Kidney (tissue), 14 donors: Measurements from ENCODE around the gene GOLGA7B. TPM values are rescaled to one million over a fixed set of nuclear protein-coding genes. Genes with fewer than 3 reads are reported as not detected.

Experiments used
- DNase-seq, 5 donors: peaks; one replicate each; pipeline ENCODE4 v3.0.0-alpha.2; 2013 to 2020
- FAIRE-seq: peaks from 2 replicates; lab custom pipeline; 2012; peaks lifted over from hg19 to GRCh38; lab: Jason Lieb, UNC
- H3K27ac ChIP-seq, 2 donors: one replicate each; pipeline ENCODE4 v1.7.0; 2013; ENCODE audit warnings: low read depth in 2 of 2, low read length in 2 of 2, inconsistent platforms in 1 of 2
- H3K27me3 ChIP-seq: one replicate; pipeline ENCODE4 v1.7.1; 2013; ENCODE audit warnings: low read length, inconsistent platforms; ENCODE audit not compliant: control insufficient read depth, insufficient read depth
- H3K36me3 ChIP-seq, 3 donors: one replicate each; pipeline versions ENCODE4 v1.7.0 to v1.7.1; 2013; ENCODE audit warnings: low read length in 3 of 3, control low read depth in 1 of 3, inconsistent platforms in 1 of 3; ENCODE audit not compliant: insufficient read depth in 3 of 3, control insufficient read depth in 2 of 3
- H3K4me1 ChIP-seq, 3 donors: one replicate each; pipeline versions ENCODE4 v1.7.0 to v1.7.1; 2013; ENCODE audit warnings: low read length in 3 of 3, inconsistent platforms in 1 of 3, low read depth in 1 of 3; ENCODE audit not compliant: control insufficient read depth in 2 of 3, insufficient read depth in 2 of 3
- H3K4me3 ChIP-seq, 3 donors: one replicate each; pipeline versions ENCODE4 v1.7.0 to v1.8.1; 2013; ENCODE audit warnings: low read length in 3 of 3, control low read depth in 1 of 3, inconsistent platforms in 1 of 3
- H3K9ac ChIP-seq, 3 donors: one replicate each; pipeline versions ENCODE4 v1.7.0 to v1.7.1; 2013; ENCODE audit warnings: low read length in 3 of 3, control low read depth in 1 of 3, inconsistent platforms in 1 of 3
- H3K9me3 ChIP-seq, 3 donors: one replicate each; pipeline versions ENCODE4 v1.7.0 to v1.7.1; 2013; ENCODE audit warnings: low read length in 3 of 3, control low read depth in 1 of 3, inconsistent platforms in 1 of 3; ENCODE audit not compliant: control insufficient read depth in 2 of 3, insufficient read depth in 1 of 3
- CTCF ChIP-seq: IDR thresholded peaks from 3 replicates; pipeline ENCODE4 v1.5.1; 2012; ENCODE audit warnings: mild to moderate bottlenecking, moderate library complexity, borderline replicate concordance; ENCODE audit not compliant: insufficient read depth; ENCODE audit errors: extremely low read depth
- intact Hi-C: fragments of 100-400 bp; cut with DNase I; formaldehyde crosslinking; loops from one replicate; pipeline ENCODE4 v1.11.1; 2022
- polyA plus RNA-seq: library from polyadenylated mRNA; stranded (reverse); fragments of 350-450 nt; fragmentation: Illumina TruSeq; extraction: RNeasy Lipid Tissue Mini Kit (QIAGEN cat#74804); gene quantifications from one replicate; pipeline ENCODE4 v1.2.3, GENCODE V29; 2014; ENCODE audit warnings: low read depth, low replicate concordance; ENCODE audit not compliant: insufficient read depth
- total RNA-seq: library from RNA; stranded (reverse); fragmentation: NEBNext Ultra II Directional; extraction: Animal tissue kit (Norgen Biotek cat#: 25700); gene quantifications from one replicate; pipeline ENCODE4 v1.2.1, GENCODE V29; 2021
- donor health status: control.
- donor health status: control.
- donor health status: control.
- donor health status: control.
- donor health status: control.
- donor health status: DM: yes; HTN: yes; CAD: no.
- donor health status: Normal renal cell carcinoma (clear cell type).

GOLGA7B gene
- total and polyA plus RNA-seq, 2 donors from 2014 or later = 0.50 TPM; not detected in 1

- no peaks in the 10 kb centered on the region for H3K36me3 ChIP-seq
- TF ChIP-seq CTCF = peak; percentile 84
- no peaks in the 10 kb centered on the region for H3K27me3 ChIP-seq
- no peak overlapping the region for H3K4me3 ChIP-seq
- intact Hi-C loops = loop anchor here (5.0 kb wide), 1 partner anchor 127 kb away; no protein-coding TSS in a partner anchor
- FAIRE-seq (no peak), DNase-seq (peak; percentile 81 to 91 (median 83))
- H3K9ac ChIP-seq = no peak overlapping the region
- no peaks in the 10 kb centered on the region for H3K4me1 ChIP-seq
- no peaks in the 10 kb centered on the region for H3K9me3 ChIP-seq
- no peak overlapping the region for H3K27ac ChIP-seq
Observed at GRCh38 chr10:97914837-97915211, 65.2 kb downstream of the GOLGA7B start.

GRCh38 chr10:97915346-97916131 lies 65.9 kb downstream of the GOLGA7B start:
- intact Hi-C loops = loop anchor here (5.0 kb wide), 1 partner anchor 127 kb away; no protein-coding TSS in a partner anchor

GRCh38 chr10:97916586-97916985 lies 66.9 kb downstream of the GOLGA7B start:
- Histone ChIP-seq H3K27ac (no peak overlapping the region), H3K9me3 (no peaks in the 10 kb centered on the region), H3K27me3 (no peaks in the 10 kb centered on the region), H3K4me1 (no peaks in the 10 kb centered on the region), H3K36me3 (no peaks in the 10 kb centered on the region), H3K4me3 (no peak overlapping the region), H3K9ac (no peak overlapping the region)
- DNase-seq (no peak), FAIRE-seq (no peak)
- TF ChIP-seq CTCF = no peak
- intact Hi-C loops = loop anchor here (5.0 kb wide), 1 partner anchor 126 kb away; no protein-coding TSS in a partner anchor

More at GRCh38 chr10:97915346-97916131, 65.9 kb downstream of the GOLGA7B start:
- no peak for FAIRE-seq
- no peak overlapping the region for H3K27ac ChIP-seq
- no peaks in the 10 kb centered on the region for H3K36me3 ChIP-seq
- no peak for TF ChIP-seq CTCF
- H3K4me1 ChIP-seq = no peaks in the 10 kb centered on the region
- no peak overlapping the region for H3K4me3 ChIP-seq
- H3K9me3 ChIP-seq = no peaks in the 10 kb centered on the region
- H3K9ac ChIP-seq = no peak overlapping the region
- no peak for DNase-seq
- H3K27me3 ChIP-seq = no peaks in the 10 kb centered on the region
